GM19455 (cell line): ENCODE measurements around the gene APOB.

Experiments
- ATAC-seq: cut with Tn5 transposase; IDR thresholded peaks from one replicate; pipeline ENCODE4 v1.9.1; 2021; ENCODE audit not compliant: unreplicated experiment

Gene APOB

DNA sequence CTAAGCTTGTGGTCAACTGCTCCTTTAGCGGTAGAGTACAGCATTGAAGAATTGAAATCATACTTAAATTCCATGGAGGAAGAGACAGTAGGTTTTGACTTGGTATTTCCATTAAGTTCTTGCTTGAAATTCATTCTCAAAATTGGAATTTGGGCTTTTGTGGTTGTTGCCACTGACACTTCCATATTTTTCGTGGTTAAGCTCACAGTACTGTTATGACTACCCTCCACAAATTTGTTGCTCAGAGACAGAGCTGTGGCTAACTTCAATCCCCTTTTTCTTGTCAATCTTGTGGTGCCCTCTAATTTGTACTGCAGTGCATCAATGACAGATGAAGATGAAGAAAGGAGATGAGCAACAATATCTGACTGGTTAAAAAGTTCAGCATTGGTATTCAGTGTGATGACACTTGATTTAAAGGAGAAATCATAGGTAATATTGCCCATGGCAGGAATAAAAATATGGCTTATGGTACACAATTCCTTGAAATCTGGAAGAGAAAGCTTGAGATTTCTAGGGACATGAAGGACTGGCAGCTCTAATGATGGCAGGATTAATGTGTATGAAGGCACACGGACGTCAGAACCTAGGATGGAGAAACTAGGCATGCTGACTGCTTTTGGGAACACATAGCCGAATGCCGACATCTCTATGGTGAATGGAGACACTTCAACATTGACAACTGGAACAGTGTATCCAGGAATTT, 37.3 kb downstream of the APOB start:
- ATAC-seq, result no peak

- ATAC-seq, result no peak
Measured at GRCh38 chr2:21005700-21006422, 38.0 kb downstream of the APOB start.

GRCh38 chr2:21005111-21005699, 38.7 kb downstream of the APOB start:
- ATAC-seq, result no peak

DNA sequence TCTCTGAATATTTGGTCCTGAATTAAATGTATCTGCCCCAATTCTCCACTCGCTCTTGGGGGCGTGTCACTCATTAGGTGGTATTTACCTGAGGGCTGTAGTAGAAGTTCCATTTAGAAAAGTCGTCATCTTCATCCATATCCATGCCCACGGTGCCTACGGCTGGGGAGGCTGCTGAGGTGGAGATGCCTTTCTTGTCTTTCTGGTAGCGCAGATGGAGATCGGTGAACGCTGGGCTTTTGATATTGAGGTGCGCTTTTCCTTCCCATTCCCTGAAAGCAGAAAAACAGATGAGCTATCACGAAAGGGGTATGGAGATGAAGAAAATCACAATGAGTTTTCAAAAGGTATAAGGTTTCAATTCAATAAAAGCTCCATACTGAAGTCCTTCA, 39.7 kb downstream of the APOB start:
- no peak for ATAC-seq

DNA sequence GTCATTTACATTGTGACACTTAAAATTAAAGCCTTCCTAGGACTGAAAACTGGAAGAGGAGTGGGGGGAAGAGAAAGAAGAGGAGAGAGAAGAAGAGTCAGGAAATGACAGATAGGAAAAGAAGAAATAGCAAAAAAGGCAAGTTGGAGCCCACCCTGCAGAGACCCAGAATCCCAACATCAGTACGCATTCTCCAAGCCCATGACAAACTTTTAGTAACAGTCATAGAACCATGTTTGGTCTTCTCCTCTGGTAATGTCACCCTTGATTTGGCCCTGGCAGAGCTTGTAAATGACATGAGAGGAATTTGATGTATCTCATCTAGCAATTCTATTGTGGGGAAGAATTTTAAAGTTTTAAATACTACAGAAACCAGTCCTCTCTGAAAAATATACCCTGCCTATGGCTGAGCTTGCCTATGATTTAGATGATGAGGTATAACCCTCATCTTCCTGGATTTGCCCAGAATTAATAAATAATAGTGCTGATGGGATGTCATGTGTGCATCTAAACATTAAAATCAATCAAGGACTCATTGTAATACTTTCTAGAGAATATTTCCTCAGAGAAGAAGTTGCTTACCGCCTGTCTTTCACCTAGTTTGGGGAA, 40.2 kb downstream of the APOB start:
- ATAC-seq, result no peak

GRCh38 chr2:21002814-21003192, 41.1 kb downstream of the APOB start:
- ATAC-seq, result no peak

GRCh38 chr2:21001988-21002813, 41.7 kb downstream of the APOB start:
- ATAC-seq, result no peak

GRCh38 chr2:21001225-21001946, 42.5 kb downstream of the APOB start:
- no peak for ATAC-seq

DNA sequence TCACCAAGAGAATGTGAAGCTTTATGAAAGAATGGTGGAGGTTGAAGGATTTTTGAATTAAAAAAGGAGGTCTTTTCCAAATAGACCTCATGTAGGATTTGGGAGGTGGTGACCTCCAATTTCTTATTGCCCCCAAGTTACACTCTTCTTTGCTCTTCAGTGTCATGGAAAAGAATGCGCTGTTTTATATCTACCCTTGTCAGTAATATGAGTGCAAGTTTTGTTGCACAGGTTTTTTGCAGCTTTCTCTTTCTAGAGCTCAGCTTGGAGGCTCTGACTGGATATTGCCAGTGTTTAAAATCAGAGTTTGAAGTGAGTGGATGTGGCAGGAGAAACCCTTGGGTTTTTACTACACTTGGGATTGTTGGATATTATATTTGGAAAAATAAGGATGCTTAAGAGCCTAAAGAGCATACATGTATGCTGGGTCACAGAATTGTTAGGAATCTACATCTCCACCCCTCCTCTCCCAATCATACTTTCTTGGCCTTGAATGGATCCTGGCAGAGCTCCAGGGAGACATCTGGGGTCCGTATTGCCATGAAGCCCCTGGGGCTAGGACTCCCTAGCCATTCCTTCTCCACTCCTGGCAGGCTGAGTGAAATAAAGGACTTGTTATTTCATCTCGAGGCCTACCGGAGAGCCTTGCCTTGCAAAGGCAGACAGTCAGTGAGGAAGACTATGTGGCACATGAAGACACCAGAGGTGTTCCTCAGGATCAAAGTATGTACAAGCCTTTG, 43.8 kb downstream of the APOB start:
- ATAC-seq, result no peak

- ATAC-seq, result no peak
Measured at GRCh38 chr2:20998972-20999905, 44.6 kb downstream of the APOB start.

GRCh38 chr2:20997953-20998722, 45.7 kb downstream of the APOB start:
- ATAC-seq, result no peak

- ATAC-seq, result no peak
Measured at GRCh38 chr2:20994130-20994529, 49.7 kb downstream of the APOB start.

DNA sequence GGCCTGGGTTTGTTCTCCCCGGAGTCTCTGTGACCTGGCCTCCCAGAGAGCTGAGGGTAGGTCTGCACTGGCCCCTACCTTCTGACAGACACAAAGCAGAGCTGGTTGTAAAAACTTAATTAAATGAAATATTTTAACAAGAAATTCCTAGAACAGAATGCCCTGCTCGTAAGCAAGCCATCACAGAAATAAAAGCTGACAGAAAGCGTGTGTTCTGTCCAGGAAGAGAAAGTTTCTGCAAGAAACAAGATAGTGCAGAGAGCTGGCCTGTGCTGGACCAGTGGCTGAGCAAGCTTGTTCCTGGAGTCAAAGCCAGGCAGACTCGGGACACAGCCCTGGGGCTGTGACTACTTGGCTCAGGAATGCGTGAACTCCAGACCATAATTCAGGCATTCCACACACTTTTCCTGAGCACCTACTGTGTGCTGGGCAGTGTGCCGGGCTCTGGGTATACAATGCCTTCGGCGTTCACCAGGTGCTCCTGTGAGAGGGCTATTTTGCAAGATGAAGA, 51.6 kb downstream of the APOB start:
- ATAC-seq, result no peak

DNA sequence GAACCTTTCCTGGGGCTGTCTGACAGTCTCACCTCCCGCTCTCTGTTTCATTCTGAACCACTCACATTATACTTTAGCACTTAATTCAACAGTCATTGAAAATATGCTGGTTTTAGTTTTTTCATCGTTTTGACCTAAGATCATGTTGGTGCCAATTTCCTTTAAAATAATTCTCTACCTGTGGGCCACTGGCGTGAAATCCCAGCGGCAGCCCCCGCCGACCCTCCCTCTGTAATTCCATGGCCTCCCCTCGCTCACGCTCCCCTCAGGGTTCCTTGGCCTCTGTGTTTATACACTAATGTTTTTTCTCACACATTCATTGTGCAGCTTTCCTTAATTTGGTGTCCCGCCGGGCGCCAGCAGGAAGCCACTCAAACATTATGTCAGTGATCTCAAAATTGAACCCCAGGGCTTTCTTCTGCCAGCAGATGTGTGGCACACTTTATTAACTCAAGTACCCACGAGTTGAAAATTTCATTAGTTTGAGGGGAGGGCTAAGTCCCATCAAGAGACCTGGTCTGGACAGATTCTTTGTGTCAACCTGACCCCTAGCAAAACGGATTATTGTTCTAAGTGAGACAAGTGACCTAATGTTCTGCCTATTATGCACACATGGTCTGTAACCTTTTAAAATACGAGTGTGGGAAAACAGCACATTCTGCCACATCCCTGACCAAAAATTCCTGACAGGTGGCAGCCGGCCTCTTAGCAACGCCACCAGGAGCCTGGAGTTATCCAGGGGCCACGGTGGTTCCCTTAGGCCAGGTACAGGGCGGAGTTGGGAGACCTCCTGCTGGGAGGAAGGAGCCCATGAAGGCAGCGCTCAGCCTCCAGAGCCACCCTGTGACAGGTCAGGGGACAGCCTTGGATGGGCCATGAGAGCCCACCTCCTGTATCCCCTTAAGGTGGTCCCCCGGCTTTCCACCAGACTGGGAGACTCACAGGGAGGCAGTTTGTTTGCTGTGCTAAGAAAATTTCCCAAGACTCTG, 53.1 kb downstream of the APOB start:
- no peak for ATAC-seq

DNA sequence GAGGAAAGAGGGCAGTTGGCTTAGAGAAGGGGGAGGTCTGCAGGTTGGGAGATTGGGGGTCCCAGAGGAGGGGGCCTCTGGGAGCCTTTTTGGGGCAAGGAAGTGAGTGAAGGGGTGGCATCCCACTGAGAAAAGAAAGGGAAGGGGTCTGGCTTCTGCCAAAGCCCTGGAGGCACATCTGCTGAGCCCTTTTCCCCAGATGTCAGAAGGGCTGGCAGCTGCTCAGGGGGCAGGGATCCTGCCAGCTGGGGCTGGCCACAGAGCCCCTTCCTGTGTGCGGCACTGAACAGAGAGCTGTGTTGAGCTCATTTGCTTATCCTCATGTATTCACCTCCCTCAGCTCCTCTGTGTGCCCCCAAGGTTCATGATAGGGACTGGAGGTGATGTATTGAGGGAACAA, 54.5 kb downstream of the APOB start:
- no peak for ATAC-seq

DNA sequence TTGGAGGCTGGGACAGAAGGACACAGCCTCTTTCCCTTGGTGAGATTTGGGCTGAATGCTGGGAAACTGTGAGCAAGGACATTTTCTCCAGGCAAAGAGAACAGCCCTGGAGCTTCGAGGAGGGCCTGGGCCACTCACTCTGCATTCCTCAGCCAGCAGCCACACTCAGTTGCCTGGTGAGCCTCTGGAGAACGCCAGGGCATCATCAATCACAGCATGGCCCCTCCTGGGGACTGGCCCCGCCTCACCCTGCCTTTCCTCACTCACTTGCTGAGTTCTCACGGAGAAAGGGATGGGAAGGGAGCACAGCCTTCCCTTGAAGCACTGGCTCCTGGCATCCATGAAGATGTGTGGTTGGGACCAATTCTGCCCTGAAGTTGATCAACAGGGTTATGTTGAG, 55.0 kb downstream of the APOB start:
- ATAC-seq, result no peak
